GM21737 (cell line): ENCODE measurements around the gene ASB2.

Experiments
- ATAC-seq: cut with Tn5 transposase; IDR thresholded peaks from one replicate; pipeline ENCODE4 v1.9.1; 2021; ENCODE audit warnings: mild to moderate bottlenecking, moderate library complexity; ENCODE audit not compliant: unreplicated experiment

The ASB2 gene

DNA sequence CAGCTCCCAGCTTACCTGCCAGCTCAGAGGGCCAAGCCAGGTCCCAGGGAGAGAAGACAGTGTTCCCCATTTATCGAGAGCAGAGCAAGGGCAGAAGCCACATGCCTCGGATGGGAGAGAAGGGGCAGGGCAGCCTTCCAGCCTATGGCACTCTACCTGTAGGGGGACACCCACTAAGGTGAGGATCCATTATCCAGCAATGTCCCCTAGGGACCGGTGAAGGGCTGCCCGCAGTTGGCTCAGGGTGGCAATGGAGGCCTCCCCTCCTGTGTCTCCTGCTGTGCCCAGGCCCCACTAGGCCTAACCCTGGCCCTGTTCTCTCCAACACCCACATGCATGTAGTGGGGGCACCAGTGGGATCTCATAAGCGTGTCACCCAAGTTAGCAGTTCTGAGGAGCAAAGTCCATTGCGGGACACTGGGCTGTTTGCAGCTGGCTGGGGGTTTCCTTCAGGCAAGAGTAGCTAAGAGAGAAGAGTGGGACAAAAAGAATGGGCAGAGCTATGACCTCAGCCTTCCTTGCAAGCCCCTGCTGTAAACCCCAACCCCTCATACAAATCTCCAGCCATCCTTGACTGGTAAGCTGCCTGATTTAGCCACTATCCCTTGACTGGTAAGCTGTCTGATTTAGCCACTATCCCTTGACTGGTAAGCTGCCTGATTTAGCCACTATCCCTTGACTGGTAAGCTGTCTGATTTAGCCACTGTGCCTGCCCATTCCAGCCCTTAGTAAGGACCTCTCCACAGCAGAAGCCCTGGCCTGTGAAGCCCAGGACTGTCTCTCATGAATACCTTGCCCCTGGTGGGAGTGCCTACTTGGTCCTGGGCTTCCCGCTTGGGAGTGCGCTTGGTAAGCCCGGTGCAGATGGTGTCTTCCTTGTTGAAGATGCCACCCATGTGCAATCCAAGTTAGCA is 5.2 kb upstream of the ASB2 start:
- ATAC-seq = no peak

GRCh38 chr14:93980456-93981201 is 4.3 kb upstream of the ASB2 start:
- ATAC-seq = no peak

- ATAC-seq = no peak
These were observed 2.4 kb upstream of the ASB2 start for GRCh38 chr14:93978735-93979134.

GRCh38 chr14:93977790-93978581 is 1.6 kb upstream of the ASB2 start:
- peak; percentile 46 for ATAC-seq

DNA sequence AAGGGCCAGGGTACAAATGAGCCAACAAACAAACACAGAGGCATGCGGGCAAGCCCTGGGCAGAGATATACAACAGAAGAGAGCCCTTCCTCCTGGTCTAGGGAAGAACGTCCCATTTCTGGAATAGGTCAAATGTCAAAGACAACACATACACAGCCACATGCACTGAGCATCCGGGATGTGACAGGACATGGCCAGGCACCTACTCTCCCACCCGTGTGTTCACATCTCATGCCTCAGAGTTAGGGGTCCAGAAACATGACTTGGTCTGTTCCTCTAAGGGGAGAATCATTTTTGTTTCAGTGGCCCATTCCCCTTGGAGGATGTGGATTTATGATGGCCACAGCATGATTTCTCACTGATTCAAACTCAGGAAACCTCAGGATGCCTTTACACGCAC is 801 bp upstream of the ASB2 start:
- no peak for ATAC-seq

DNA sequence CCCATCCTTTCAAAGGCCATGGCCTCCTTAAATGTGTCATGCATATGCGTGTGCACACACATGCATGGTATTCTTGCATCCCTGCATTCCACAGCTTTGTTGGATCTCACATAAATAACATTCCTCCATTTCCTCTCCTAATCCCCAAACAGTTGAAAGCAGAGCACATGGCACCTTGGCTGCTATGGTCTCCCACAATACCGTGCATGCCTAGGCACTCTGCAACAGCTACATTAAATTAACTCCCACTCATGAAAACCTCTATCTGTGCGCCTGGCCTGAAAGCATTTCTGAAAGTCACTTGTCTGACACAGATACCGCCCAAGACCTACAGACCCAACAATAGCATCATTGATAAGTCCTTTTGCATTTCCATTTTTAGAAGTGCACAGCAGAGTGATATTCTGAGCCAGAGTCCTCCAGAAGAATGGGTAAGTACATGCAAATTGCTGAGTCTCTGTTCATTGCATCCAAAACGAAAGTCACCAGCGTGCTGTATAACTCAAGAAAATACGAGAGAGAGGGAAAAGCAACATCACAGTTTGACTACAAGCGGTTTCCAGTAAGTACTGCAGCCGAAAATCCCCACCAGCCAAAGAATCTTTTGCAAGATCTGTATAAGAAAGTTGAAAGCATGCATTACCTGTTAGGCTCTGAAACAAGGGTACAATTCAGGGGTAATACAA is 436 bp downstream of the ASB2 start:
- peak; percentile 54 for ATAC-seq

DNA sequence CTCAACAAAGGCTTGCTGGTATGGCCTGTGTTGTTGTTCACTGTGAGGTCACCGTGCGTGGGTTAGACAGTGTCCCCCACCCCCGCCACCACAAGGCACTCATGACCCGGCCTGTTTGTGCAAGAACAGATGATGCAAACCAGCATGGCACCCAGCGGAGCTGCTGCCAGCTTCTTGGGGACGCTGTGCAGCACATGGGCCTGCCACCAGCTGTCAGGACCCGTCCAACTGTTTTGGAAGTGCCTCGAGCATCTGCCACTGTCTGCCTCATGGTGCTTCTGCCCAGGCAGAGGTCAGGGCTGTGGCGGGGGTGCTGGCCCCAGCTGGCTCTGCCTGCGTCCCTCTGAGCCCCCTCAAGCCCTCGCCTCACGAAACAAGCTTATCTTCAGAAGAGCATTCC is 1.5 kb downstream of the ASB2 start:
- ATAC-seq = no peak

DNA sequence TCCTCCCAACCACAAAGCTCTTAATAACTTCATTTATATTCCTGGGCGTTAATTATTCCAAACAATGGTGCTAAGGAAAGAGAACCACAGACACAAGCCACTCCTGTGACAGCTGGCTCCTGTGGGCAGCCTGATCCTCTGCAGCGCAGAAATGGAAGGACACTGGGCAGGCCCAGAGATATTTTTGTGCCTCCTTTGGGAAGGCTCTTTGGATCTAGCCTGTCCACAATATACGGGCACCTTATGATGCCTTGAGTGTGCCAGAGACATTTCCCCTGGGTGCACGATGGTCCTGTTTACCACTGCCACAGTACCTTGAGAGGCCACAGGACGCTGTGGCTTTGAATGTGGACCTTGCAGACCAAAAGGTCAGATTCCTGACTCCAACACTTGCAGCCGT is 2.1 kb downstream of the ASB2 start:
- ATAC-seq = no peak

DNA sequence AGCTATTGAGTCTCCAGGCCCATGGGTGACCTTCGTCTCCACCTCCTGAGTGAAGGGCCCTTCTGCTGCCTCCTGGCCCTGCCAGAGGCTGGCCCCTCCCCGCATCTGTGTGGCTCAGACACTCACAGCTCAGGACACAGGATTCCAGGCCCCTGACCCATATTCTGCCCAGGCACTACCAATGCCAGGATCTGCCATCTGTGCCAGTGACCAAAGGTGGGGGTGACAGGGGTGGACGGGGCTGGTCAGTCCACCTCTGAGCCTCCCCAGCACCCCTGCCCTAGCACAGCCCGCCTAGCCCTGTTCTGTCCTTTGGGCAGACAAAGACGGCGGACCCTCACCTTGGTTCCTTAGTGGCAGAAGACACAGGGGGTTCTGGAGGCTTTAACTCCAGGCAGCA is 2.8 kb downstream of the ASB2 start:
- ATAC-seq = no peak

GRCh38 chr14:93972618-93973205 is 3.7 kb downstream of the ASB2 start:
- no peak for ATAC-seq

- no peak for ATAC-seq
These were observed 4.7 kb downstream of the ASB2 start for GRCh38 chr14:93971635-93972027.

DNA sequence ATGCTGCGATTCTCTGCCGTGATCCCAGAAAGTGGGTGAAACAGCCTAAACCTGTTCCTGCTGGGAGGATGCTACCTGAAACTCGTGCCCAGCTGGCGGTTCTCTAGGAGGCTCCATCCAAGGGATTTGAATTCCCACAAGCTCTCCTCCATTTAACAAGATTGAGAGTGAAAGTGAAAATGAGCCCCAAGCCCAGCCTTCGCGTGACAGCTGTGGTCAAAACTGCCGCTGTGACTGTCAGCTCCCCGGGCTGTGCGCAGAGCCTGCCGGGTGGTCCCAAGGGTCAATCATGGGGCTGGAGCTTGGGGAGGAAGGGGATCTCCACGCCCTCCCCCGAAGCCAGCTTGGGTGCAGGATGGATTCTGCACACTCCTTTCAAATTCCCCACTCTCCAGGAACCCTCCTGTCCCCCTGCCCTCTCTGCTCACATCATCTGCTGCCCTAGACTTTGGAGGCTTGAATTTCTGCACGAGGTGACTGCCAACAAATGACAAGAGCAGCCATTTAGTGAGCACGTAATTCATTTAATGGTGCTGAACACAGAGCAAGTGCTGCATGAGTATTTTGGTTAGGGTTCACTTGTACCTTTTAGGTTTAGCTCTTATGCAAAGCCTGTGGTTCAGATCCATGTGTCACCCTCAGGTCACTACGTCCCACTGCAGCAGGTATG is 5.3 kb downstream of the ASB2 start:
- peak; percentile 39 for ATAC-seq

DNA sequence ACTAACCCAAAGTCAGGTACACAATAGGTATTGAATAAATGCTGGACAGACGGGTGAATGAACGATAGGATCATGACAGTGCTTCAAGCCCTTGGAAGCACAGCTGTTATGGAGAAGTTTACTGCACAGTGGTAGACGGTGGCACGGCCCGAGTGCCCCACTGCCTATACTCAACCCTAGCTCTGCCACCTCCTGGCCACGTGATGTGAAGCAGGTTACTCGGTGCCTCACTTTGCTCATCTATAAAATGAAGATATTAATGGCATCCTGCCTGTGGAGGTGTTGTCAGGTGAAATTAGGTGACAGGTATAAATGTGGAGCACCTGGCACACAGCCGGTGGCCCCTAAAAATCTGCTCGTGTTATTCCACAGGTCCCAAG is 5.8 kb downstream of the ASB2 start:
- no peak for ATAC-seq

DNA sequence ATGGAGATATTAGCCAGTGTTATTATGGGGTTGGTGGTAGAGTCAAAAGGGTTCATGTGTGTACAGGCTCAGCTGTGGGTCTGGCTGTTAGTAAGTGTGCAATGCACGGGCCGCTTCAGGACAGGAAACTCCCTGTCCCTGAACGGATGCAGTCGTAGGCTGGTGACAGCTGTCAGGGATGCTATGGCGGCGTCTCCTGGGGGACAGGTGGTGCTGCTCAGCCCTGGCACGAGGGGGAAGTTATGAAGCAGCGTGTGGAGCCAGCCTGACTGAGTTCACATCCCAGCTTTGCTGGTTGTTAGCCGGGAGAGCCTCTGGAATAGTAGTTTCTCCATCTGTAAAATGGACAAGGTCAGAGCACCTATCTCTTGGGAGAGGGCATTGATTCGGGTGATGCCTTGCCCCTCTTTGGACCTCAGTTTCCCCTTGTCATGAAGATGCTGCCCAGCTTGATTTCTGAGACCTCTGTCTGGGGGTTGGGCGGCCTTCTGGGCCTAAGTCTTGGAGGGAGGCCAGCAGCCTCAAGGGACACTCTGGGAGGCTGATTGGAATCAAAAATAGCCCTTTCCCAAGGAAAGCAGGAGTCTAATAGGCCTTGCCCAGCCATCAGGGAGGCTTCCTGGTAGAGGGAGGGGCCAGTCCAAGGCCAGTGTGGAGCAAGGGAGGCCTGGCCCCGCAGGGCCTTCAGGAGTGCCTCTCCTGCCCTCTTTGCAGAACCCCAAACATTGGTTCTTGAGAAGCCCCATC is 7.1 kb downstream of the ASB2 start:
- ATAC-seq = peak; percentile 21

DNA sequence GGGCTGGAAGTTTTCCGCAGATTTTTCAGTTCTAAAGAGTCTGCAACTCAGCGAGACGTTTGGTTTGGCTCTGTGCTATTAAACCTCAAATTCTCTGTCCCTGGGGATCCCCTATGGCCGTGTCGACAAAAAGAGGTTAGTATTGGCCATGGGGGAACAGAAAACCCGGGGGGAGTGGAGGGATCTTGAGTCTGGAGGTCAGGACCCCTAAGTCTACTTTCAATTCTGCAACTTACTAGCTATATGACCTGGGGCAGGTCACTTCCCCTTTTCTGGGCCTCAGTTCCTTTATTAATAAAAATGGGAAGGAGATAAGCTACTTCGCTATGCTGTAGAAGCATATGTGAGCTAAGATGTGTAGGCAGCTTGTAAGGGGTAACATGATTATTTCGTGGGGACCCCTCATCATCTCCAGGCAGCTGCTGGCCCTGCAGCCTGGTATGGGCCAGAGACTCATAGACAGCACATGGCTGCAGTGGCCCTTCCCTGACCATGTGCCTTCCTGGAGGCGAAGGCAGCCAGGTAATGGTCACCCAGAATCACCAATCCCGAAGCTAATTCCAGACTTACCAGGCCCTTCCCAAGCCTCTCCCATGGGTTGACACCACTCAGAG is 8.6 kb downstream of the ASB2 start:
- ATAC-seq = peak; percentile 43

DNA sequence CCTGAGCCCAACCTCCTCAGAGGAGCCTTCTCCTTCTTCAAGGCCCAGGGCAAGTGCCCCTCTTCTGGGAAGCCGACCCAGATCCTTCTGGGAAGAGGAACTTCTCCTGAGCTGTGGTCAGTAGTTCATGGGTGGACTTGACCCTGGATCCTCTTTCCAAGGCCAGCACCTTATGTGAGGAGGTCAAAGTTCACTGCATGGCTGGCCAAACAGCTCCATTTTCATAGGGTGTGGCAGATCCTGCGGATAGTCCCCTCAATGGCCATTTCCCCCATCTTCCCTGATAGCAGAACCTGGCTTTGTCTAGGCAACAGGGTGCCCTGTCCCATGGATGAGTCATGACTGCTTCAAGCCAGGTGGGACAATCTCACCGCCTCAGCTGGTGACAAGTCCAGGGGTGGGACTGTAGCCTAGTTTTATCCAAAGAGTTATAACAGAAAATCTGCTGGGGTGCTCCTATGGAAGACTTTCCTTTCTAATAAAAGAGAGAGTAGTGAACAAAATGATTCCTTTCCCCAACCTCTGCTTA is 10.4 kb downstream of the ASB2 start:
- no peak for ATAC-seq

DNA sequence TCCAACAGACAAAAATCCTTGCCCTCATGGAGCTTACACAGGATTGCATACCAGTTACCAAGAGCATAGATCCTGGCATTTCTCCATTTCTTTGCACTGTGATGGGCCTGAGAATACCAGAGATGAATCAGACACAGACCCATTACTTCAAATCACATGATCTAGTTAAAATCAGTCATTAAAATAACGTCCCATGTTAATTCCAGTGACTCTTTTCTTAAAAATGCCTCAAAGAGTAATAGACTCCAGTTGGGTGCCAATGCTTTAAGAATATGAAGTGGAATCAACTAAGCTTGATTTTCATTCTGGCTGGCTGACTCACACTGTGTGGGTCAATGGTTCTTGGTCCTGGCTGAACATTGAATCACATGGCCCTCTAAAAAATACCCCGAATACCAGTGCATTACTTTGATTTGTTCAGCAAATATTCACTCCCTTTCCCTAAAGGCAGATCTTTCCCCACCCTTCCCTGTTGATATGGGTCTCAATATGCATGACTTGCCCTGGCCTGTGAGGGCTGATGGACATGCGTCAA is 11.0 kb downstream of the ASB2 start:
- no peak for ATAC-seq

- no peak for ATAC-seq
These were observed 11.5 kb downstream of the ASB2 start for GRCh38 chr14:93964820-93965286.
